GM12878 (cell line): ENCODE measurements around the gene EHBP1L1. TPM values are rescaled to one million over a fixed set of nuclear protein-coding genes. Genes with fewer than 3 reads are reported as not detected.

Source experiments
- ATAC-seq: fragments of 200-7000 bp; cut with Tn5 transposase; 3 replicates; pipeline ENCODE4 v1.9.1; 2020; ENCODE audit warnings: mild to moderate bottlenecking, moderate library complexity
- BruUV-seq: library from RNA; stranded (reverse); fragments of 400-500 nt; replicated peaks from 2 replicates; lab custom pipeline; 2021; lab: Mats Ljungman, UMichigan
- CTCF ChIA-PET: fragments of 300-600 bp; sonication (Branson Sonifier 250); formaldehyde crosslinking; extraction: SDS; loops from one replicate; lab custom pipeline; 2021; ENCODE audit warnings: inconsistent platforms; lab: Yijun Ruan, JAX
- POLR2A ChIA-PET: fragments of 350-600 bp; formaldehyde crosslinking; extraction: SDS; loops from one replicate; lab custom pipeline; 2021; ENCODE audit warnings: inconsistent platforms; lab: Charles Lee
- RAD21 ChIA-PET: fragments of 300-600 bp; sonication (Branson Sonifier 250); formaldehyde crosslinking; loops from one replicate; lab custom pipeline; 2023; ENCODE audit warnings: antibody characterized with exemption; ENCODE audit not compliant: unreplicated experiment; lab: Charles Lee
- SMC1A ChIA-PET: fragments of 300-600 bp; sonication (Branson Sonifier 250); formaldehyde crosslinking; loops from one replicate; lab custom pipeline; 2023; ENCODE audit not compliant: unreplicated experiment, uncharacterized antibody; lab: Charles Lee
- DNase-seq: peaks from one replicate; pipeline ENCODE4 v3.0.0-alpha.2; 2011; ENCODE audit warnings: low read depth, low spot score
- FAIRE-seq: peaks from 3 replicates; lab custom pipeline; 2011; peaks lifted over from hg19 to GRCh38; lab: Jason Lieb, UNC
- H2AFZ ChIP-seq: 2 replicates; pipeline ENCODE4 v1.6.0; 2011; ENCODE audit warnings: low read depth, low read length, control low read depth; ENCODE audit not compliant: control insufficient read depth
- H3K27ac ChIP-seq: 2 replicates; pipeline ENCODE4 v1.5.1; 2011; ENCODE audit warnings: control low read depth; ENCODE audit not compliant: control insufficient read depth, insufficient read depth
- H3K27me3 ChIP-seq, 2 experiments: replicated peaks in 1 of 2; 2 replicates each; pipeline versions ENCODE4 v1.6.0 to v1.6.1; 2011; ENCODE audit warnings: low read length in 1 of 2; ENCODE audit not compliant: control insufficient read depth in 2 of 2, insufficient read depth in 2 of 2
- H3K36me3 ChIP-seq, 2 experiments: 2 replicates each; pipeline ENCODE4 v1.5.1; 2011; ENCODE audit warnings: low read length in 1 of 2; ENCODE audit not compliant: control insufficient read depth in 2 of 2, insufficient read depth in 2 of 2
- H3K4me1 ChIP-seq: 2 replicates; pipeline ENCODE4 v1.6.1; 2011; ENCODE audit warnings: mild to moderate bottlenecking, low read length, moderate library complexity, mixed read lengths; ENCODE audit not compliant: control insufficient read depth, insufficient read depth
- H3K4me2 ChIP-seq: 2 replicates; pipeline ENCODE4 v1.6.0; 2011; ENCODE audit warnings: control low read depth; ENCODE audit not compliant: control insufficient read depth, insufficient read depth
- H3K4me3 ChIP-seq: fragments of 200-600 bp; sonication (generic); 2 replicates; pipeline ENCODE4 v1.5.1; 2016
- H3K79me2 ChIP-seq: 2 replicates; pipeline ENCODE4 v1.6.0; 2011; ENCODE audit warnings: low read length; ENCODE audit not compliant: control insufficient read depth, insufficient read depth
- H3K9ac ChIP-seq: 2 replicates; pipeline ENCODE4 v1.8.0; 2011; ENCODE audit warnings: low read length, control low read depth, mixed read lengths; ENCODE audit not compliant: control insufficient read depth, insufficient read depth
- H3K9me3 ChIP-seq: replicated peaks from 3 replicates; pipeline ENCODE4 v1.5.1; 2011; ENCODE audit warnings: mild to moderate bottlenecking, low read length; ENCODE audit not compliant: control insufficient read depth, insufficient read depth
- H4K20me1 ChIP-seq: 2 replicates; pipeline ENCODE4 v1.6.0; 2011; ENCODE audit not compliant: control insufficient read depth, insufficient read depth
- ATF3 ChIP-seq: IDR thresholded peaks from 2 replicates; pipeline ENCODE4 v1.6.1; 2011; ENCODE audit warnings: low read depth, mild to moderate bottlenecking, low read length, moderate library complexity, borderline replicate concordance; ENCODE audit errors: extremely low read depth
- EGR1 ChIP-seq, 2 experiments: IDR thresholded peaks; 1 replicate in 1 of 2; 2 replicates in 1 of 2; pipeline ENCODE4 v1.6.1; 2011 to 2012; ENCODE audit warnings: low read depth in 2 of 2, low read length in 2 of 2, borderline replicate concordance in 1 of 2, mild to moderate bottlenecking in 1 of 2, moderate library complexity in 1 of 2
- HDGF ChIP-seq: fragments of 450-650 bp; IDR thresholded peaks from 2 replicates; pipeline ENCODE4 v1.6.1; 2016; ENCODE audit warnings: antibody characterized with exemption
- MTA2 ChIP-seq: fragments of 450-650 bp; IDR thresholded peaks from 2 replicates; pipeline ENCODE4 v1.6.1; 2016; ENCODE audit warnings: low read depth, mild to moderate bottlenecking, moderate library complexity
- MXI1 ChIP-seq: fragments of 150-350 bp; IDR thresholded peaks from 2 replicates; pipeline ENCODE4 v1.6.1; 2011; ENCODE audit warnings: low read depth, mild to moderate bottlenecking, inconsistent platforms, low read length, improper control_type of control experiment
- NFIC ChIP-seq: IDR thresholded peaks from 2 replicates; pipeline ENCODE4 v1.6.1; 2012; ENCODE audit warnings: low read depth, mild to moderate bottlenecking, inconsistent platforms, low read length, moderate library complexity
- NR2C2 ChIP-seq: IDR thresholded peaks from 2 replicates; pipeline ENCODE4 v1.6.1; 2011; ENCODE audit warnings: borderline replicate concordance, low read depth; ENCODE audit not compliant: control insufficient read depth, insufficient read length
- POLR2AphosphoS2 ChIP-seq: IDR thresholded peaks from 2 replicates; pipeline ENCODE4 v1.6.1; 2011; ENCODE audit warnings: low read depth, mild to moderate bottlenecking, low read length, improper control_type of control experiment, moderate library complexity
- SPI1 ChIP-seq: IDR thresholded peaks from 2 replicates; pipeline ENCODE4 v1.6.1; 2011; ENCODE audit warnings: low read depth, mild to moderate bottlenecking, low read length, moderate library complexity, borderline replicate concordance; ENCODE audit not compliant: insufficient read depth
- SRF ChIP-seq, 2 experiments: IDR thresholded peaks; 2 replicates each; pipeline ENCODE4 v1.6.1; 2011; ENCODE audit warnings: low read depth in 2 of 2, low read length in 2 of 2, mild to moderate bottlenecking in 1 of 2, moderate library complexity in 1 of 2
- TCF7 ChIP-seq: IDR thresholded peaks from 2 replicates; pipeline ENCODE4 v1.6.1; 2014; ENCODE audit warnings: antibody characterized with exemption, borderline replicate concordance
- ZBED1 ChIP-seq: IDR thresholded peaks from 2 replicates; pipeline ENCODE4 v1.6.1; 2016; ENCODE audit warnings: borderline replicate concordance
- ZBTB11 ChIP-seq: fragments of 450-650 bp; formaldehyde crosslinking; IDR thresholded peaks from 2 replicates; pipeline ENCODE4 v1.5.0; 2022; ENCODE audit warnings: mild to moderate bottlenecking, missing genetic modification characterization
- ZNF274 ChIP-seq: IDR thresholded peaks from one replicate; pipeline ENCODE4 v1.8.0; 2011; ENCODE audit not compliant: insufficient read length, insufficient read depth
- ZNF592 ChIP-seq: fragments of 450-650 bp; IDR thresholded peaks from 2 replicates; pipeline ENCODE4 v1.6.1; 2017; ENCODE audit warnings: mild to moderate bottlenecking, moderate library complexity
- WGBS: methylation state at CpG from one replicate; pipeline ENCODE4 v1.1.6; 2016; ENCODE audit warnings: low lambda C conversion rate; ENCODE audit not compliant: insufficient replicate concordance, insufficient coverage; ENCODE audit errors: missing lambda C conversion rate; 5-methylcytosine and 5-hydroxymethylcytosine counted together
- in situ Hi-C: fragments of 300-500 bp; cut with MboI; formaldehyde crosslinking; loops from 9 replicates; pipeline ENCODE4 v1.14.3; 2018; ENCODE audit warnings: mixed read lengths
- intact Hi-C: fragments of 100-400 bp; cut with micrococcal nuclease; formaldehyde crosslinking; loops from one replicate; pipeline ENCODE4 v1.14.2; 2022; ENCODE audit not compliant: unreplicated experiment
- polyA plus RNA-seq, 11 experiments: library from polyadenylated mRNA; depleted of rRNA in 4 of 11; unstranded in 6 of 11; stranded (reverse) in 5 of 11; fragments of >200 nt; fragmentation: Nextera tagmentation in 4 of 11; fragmentation: Illumina TruSeq in 1 of 11; extraction: Ambion mirVana in 4 of 11; extraction: Trizol in 1 of 11; gene quantifications; 1 replicate in 1 of 11; 2 replicates in 10 of 11; pipeline versions ENCODE4 v1.2.1 to v1.2.3, GENCODE V29; 2011 to 2016; ENCODE audit warnings: inconsistent platforms in 2 of 11, missing spikeins in 2 of 11, low read depth in 1 of 11
- total RNA-seq, 4 experiments: library from RNA; depleted of rRNA in 3 of 4; stranded (reverse); fragments of >200 nt in 3 of 4; fragmentation: Illumina TruSeq in 1 of 4; extraction: Trizol in 1 of 4; gene quantifications; 2 replicates each; pipeline versions ENCODE4 v1.2.1 to v1.2.3, GENCODE V29; 2013 to 2021

EHBP1L1 gene
- total and polyA plus RNA-seq, 10 of the 15 experiments (the other 5 are each of a cell fraction or from before 2014, with no cell fraction given), result 0.06 to 99.4 (median 32.7) TPM

GRCh38 chr11:65555693-65556231 is 20.1 kb upstream of the EHBP1L1 start:
- TF ChIP-seq SPI1 (no peak), NFIC (no peak), ZNF274 (no peak), MTA2 (no peak), ZBED1 (no peak), NR2C2 (no peak), POLR2AphosphoS2 (no peak), ZBTB11 (no peak), SRF (IDR thresholded peaks at IDR 0.05; ENCODE audit: low read depth in 2 of 2, low read length in 2 of 2) (no peak), TCF7 (no peak), MXI1 (no peak), ZNF592 (no peak), EGR1 (IDR thresholded peaks at IDR 0.05; ENCODE audit: borderline replicate concordance in 1 of 2, low read depth in 2 of 2, low read length in 2 of 2) (no peak), ATF3 (no peak), HDGF (no peak)
- ATAC-seq (no peak), FAIRE-seq (no peak), DNase-seq (no peak)
- BruUV-seq, result no TSS peak
- Histone ChIP-seq H3K4me1 (0 out of 2 replicates have a peak, but pooled peaks cover 2% of the 10 kb centered on the region), H2AFZ (no peak overlapping the region), H3K9me3 (no peaks in the 10 kb centered on the region), H3K4me2 (no peak overlapping the region), H3K27me3 (no peaks in the 10 kb centered on the region; a peak in 2 of 4 replicates), H4K20me1 (no peaks in the 10 kb centered on the region), H3K27ac (no peak overlapping the region), H3K79me2 (no peaks in the 10 kb centered on the region), H3K36me3 (no peaks in the 10 kb centered on the region), H3K4me3 (no peak overlapping the region), H3K9ac (no peak overlapping the region)
- ChIA-PET SMC1A (interaction anchor here (0.9 to 1.1 kb wide), 2 partner anchors 11 to 17 kb away, joined by 3 read pairs; no protein-coding TSS in a partner anchor), POLR2A (no interaction called here), RAD21 (no interaction called here), CTCF (interaction anchor here (1.6 kb wide), 1 partner anchor 13 kb away, joined by 4 read pairs; no protein-coding TSS in a partner anchor)
- in situ Hi-C loops, result no loop called here
- intact Hi-C loops, result no loop called here
- 0% methylated on average over 5 of the region's 6 CpGs for WGBS
